Measurements from ENCODE around the gene PRR23E. TPM values are rescaled to one million over a fixed set of nuclear protein-coding genes. Genes with fewer than 3 reads are reported as not detected.

The PRR23E gene
- total and polyA plus RNA-seq, 4 donors: not detected

GRCh38 chr3:127208483-127209100 lies 15.7 kb downstream of the PRR23E start:
- Histone ChIP-seq H3K27me3 (ENCODE audit: control insufficient read depth in 1 of 2, insufficient read depth in 2 of 2, low read length in 1 of 2) (no peaks in the 10 kb centered on the region), H3K4me3 (ENCODE audit: low read length in 2 of 2) (no peak overlapping the region), H3K27ac (ENCODE audit: low read depth in 1 of 2, low read length in 2 of 2) (no peak overlapping the region), H3K9me3 (ENCODE audit: control insufficient read depth, low read length) (no peaks in the 10 kb centered on the region), H3K4me1 (ENCODE audit: control insufficient read depth in 1 of 2, insufficient read depth in 2 of 2, low read length in 2 of 2) (no peaks in the 10 kb centered on the region), H3K36me3 (ENCODE audit: control insufficient read depth in 1 of 2, insufficient read depth in 2 of 2, low read length in 1 of 2) (no peaks in the 10 kb centered on the region)
- 83% methylated on average over 14 of the region's 14 CpGs for WGBS, 2 donors
- intact Hi-C loops (cut with DNase I): no loop called here
- DNase-seq (no peak), ATAC-seq (ENCODE audit: low FRiP score) (no peak)

DNA sequence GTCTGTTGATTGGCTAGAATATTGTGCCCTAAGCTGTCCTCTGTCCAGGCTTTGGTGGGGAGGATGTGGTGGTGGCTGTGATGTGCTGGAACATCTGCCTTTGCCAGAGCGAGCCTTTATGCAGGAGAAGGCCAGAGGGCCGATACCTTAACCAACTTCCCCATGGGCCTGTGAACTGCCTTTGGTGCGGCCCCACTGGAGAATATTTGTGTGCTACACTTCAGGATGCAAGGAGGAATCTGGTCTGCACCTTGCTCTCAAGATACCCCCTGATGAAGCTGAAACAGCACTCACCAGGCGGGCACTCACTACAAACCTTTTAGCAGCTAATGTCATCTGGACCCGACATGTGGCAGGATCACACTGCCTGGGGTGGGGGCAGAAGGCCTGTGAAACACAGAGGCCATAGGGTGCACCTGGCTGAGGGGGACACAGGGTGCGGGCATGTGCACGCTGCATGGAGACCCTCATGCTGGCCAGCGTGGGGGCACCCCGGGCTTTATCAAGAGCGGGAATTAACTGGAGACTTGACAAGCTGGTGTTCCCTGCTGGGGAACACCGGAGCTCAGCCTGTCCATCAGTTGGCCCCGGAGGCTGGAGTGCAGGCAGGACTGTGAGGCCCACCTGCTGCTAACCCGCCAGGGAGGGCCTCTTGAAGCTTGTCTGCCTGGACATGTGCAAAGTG lies 16.4 kb downstream of the PRR23E start:
- Histone ChIP-seq H3K4me1 (ENCODE audit: control insufficient read depth in 1 of 2, insufficient read depth in 2 of 2, low read length in 2 of 2) (no peaks in the 10 kb centered on the region), H3K9me3 (ENCODE audit: control insufficient read depth, low read length) (no peaks in the 10 kb centered on the region), H3K36me3 (ENCODE audit: control insufficient read depth in 1 of 2, insufficient read depth in 2 of 2, low read length in 1 of 2) (no peaks in the 10 kb centered on the region), H3K4me3 (ENCODE audit: low read length in 2 of 2) (no peak overlapping the region), H3K27me3 (ENCODE audit: control insufficient read depth in 1 of 2, insufficient read depth in 2 of 2, low read length in 1 of 2) (no peaks in the 10 kb centered on the region), H3K27ac (ENCODE audit: low read depth in 1 of 2, low read length in 2 of 2) (no peak overlapping the region)
- DNase-seq (no peak), ATAC-seq (ENCODE audit: low FRiP score) (no peak)
- 82 to 85% methylated on average over 13 of the region's 13 CpGs for WGBS, 2 donors
- intact Hi-C loops (cut with DNase I): no loop called here

- no peak overlapping the region for H3K27ac ChIP-seq (ENCODE audit: low read depth in 1 of 2, low read length in 2 of 2)
- H3K4me1 ChIP-seq (ENCODE audit: control insufficient read depth in 1 of 2, insufficient read depth in 2 of 2, low read length in 2 of 2): no peaks in the 10 kb centered on the region
- 77 to 78% methylated on average over 14 of the region's 14 CpGs for WGBS, 2 donors
- intact Hi-C loops (cut with DNase I): no loop called here
- DNase-seq: no peak
- no peaks in the 10 kb centered on the region for H3K9me3 ChIP-seq (ENCODE audit: control insufficient read depth, low read length)
- H3K4me3 ChIP-seq (ENCODE audit: low read length in 2 of 2): no peak overlapping the region
- H3K36me3 ChIP-seq (ENCODE audit: control insufficient read depth in 1 of 2, insufficient read depth in 2 of 2, low read length in 1 of 2): no peaks in the 10 kb centered on the region
- no peaks in the 10 kb centered on the region for H3K27me3 ChIP-seq (ENCODE audit: control insufficient read depth in 1 of 2, insufficient read depth in 2 of 2, low read length in 1 of 2)
- ATAC-seq (ENCODE audit: low FRiP score): no peak
These were observed 17.1 kb downstream of the PRR23E start for GRCh38 chr3:127209840-127210653.

DNA sequence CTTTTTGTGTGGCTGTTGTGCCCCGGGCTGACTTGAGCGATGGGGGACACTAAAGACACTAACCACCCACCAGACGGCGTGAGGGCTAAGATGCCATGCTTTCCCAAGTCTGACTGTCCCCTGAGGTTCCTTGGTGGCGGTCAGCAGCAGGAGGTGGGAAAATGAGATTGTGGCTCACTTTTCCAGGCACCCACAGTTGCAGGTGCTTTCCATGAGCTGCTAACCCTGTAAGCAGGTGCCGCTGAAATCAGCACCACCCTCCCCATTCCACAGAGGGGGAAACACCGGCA lies 17.7 kb downstream of the PRR23E start:
- no peak for DNase-seq
- no peak overlapping the region for H3K27ac ChIP-seq (ENCODE audit: low read depth in 1 of 2, low read length in 2 of 2)
- ATAC-seq (ENCODE audit: low FRiP score): no peak
- no peak overlapping the region for H3K4me3 ChIP-seq (ENCODE audit: low read length in 2 of 2)
- H3K4me1 ChIP-seq (ENCODE audit: control insufficient read depth in 1 of 2, insufficient read depth in 2 of 2, low read length in 2 of 2): no peaks in the 10 kb centered on the region
- H3K9me3 ChIP-seq (ENCODE audit: control insufficient read depth, low read length): no peaks in the 10 kb centered on the region
- WGBS, 2 donors: 89 to 90% methylated on average over 7 of the region's 7 CpGs
- intact Hi-C loops (cut with DNase I): no loop called here
- H3K27me3 ChIP-seq (ENCODE audit: control insufficient read depth in 1 of 2, insufficient read depth in 2 of 2, low read length in 1 of 2): no peaks in the 10 kb centered on the region
- no peaks in the 10 kb centered on the region for H3K36me3 ChIP-seq (ENCODE audit: control insufficient read depth in 1 of 2, insufficient read depth in 2 of 2, low read length in 1 of 2)

- ATAC-seq (ENCODE audit: low FRiP score) (no peak), DNase-seq (no peak)
- Histone ChIP-seq H3K4me1 (ENCODE audit: control insufficient read depth in 1 of 2, insufficient read depth in 2 of 2, low read length in 2 of 2) (no peaks in the 10 kb centered on the region), H3K4me3 (ENCODE audit: low read length in 2 of 2) (no peak overlapping the region), H3K36me3 (ENCODE audit: control insufficient read depth in 1 of 2, insufficient read depth in 2 of 2, low read length in 1 of 2) (no peaks in the 10 kb centered on the region), H3K27ac (ENCODE audit: low read depth in 1 of 2, low read length in 2 of 2) (no peak overlapping the region), H3K9me3 (ENCODE audit: control insufficient read depth, low read length) (no peaks in the 10 kb centered on the region), H3K27me3 (ENCODE audit: control insufficient read depth in 1 of 2, insufficient read depth in 2 of 2, low read length in 1 of 2) (no peaks in the 10 kb centered on the region)
- intact Hi-C loops (cut with DNase I): no loop called here
- 88 to 89% methylated on average over 14 of the region's 14 CpGs for WGBS, 2 donors
These were observed 18.5 kb downstream of the PRR23E start for GRCh38 chr3:127211118-127212060.

DNA sequence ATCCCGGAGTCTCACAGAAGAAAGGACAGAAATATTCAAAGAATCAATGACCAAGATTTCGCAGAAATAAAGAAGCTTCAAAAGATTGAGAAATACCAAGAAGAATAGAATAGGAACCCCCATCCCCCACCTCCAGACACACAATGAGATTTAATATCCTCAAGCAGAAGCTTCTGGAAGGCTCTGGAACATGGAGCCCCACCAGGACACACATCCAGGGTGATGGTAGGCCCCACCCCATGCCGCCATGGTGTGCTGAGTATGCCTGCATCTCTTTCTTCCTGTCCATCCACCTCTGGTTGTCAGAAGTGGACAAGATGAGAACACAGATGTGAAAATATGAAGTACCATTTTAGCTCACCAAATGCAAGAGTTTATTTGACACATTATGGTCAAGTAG lies 19.3 kb downstream of the PRR23E start:
- Histone ChIP-seq H3K27ac (ENCODE audit: low read depth in 1 of 2, low read length in 2 of 2) (no peak overlapping the region), H3K4me1 (ENCODE audit: control insufficient read depth in 1 of 2, insufficient read depth in 2 of 2, low read length in 2 of 2) (no peaks in the 10 kb centered on the region), H3K4me3 (ENCODE audit: low read length in 2 of 2) (no peak overlapping the region), H3K36me3 (ENCODE audit: control insufficient read depth in 1 of 2, insufficient read depth in 2 of 2, low read length in 1 of 2) (no peaks in the 10 kb centered on the region), H3K27me3 (ENCODE audit: control insufficient read depth in 1 of 2, insufficient read depth in 2 of 2, low read length in 1 of 2) (no peaks in the 10 kb centered on the region), H3K9me3 (ENCODE audit: control insufficient read depth, low read length) (no peaks in the 10 kb centered on the region)
- intact Hi-C loops (cut with DNase I): no loop called here
- ATAC-seq (ENCODE audit: low FRiP score): no peak
- no peak for DNase-seq
- WGBS, 2 donors: 90 to 92% methylated on average over 3 of the region's 3 CpGs

- no peaks in the 10 kb centered on the region for H3K27me3 ChIP-seq (ENCODE audit: control insufficient read depth in 1 of 2, insufficient read depth in 2 of 2, low read length in 1 of 2)
- WGBS, 2 donors: 80 to 85% methylated on average over 5 of the region's 5 CpGs
These were observed 19.8 kb downstream of the PRR23E start for GRCh38 chr3:127212711-127213110.

DNA sequence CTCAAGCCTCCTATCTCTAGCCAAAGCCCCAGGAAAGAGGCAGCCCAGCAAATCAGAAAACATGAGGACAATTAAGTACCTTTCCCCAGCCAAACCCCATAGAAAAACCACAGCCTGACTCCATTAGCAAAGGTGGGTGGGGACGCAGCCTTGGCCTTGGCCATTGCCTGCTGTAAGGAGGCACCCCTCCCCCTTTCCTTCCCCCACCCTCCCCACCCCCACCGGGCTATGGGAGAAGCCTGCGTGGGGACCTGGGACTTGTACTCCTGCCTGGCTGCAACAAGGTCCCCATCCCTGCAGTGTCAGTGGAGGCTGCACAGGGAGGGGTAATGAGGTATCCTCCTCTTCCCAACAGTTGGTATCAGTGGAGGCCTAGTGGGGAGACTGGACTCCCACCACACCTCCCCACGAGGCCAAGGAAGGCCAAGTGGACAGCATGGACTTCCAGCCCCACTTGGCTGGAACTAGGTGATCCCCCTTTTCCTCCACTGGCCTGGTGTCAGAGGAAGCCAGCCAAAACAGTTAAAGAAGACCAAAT lies 20.5 kb downstream of the PRR23E start:
- Histone ChIP-seq H3K27ac (ENCODE audit: low read depth in 1 of 2, low read length in 2 of 2) (no peak overlapping the region), H3K4me1 (ENCODE audit: control insufficient read depth in 1 of 2, insufficient read depth in 2 of 2, low read length in 2 of 2) (no peaks in the 10 kb centered on the region), H3K4me3 (ENCODE audit: low read length in 2 of 2) (no peak overlapping the region), H3K27me3 (ENCODE audit: control insufficient read depth in 1 of 2, insufficient read depth in 2 of 2, low read length in 1 of 2) (no peaks in the 10 kb centered on the region), H3K36me3 (ENCODE audit: control insufficient read depth in 1 of 2, insufficient read depth in 2 of 2, low read length in 1 of 2) (no peaks in the 10 kb centered on the region), H3K9me3 (ENCODE audit: control insufficient read depth, low read length) (no peaks in the 10 kb centered on the region)
- ATAC-seq (ENCODE audit: low FRiP score) (no peak), DNase-seq (peak in 1 of 2 donors; percentile 30)
- intact Hi-C loops (cut with DNase I): no loop called here
- 76% methylated on average over 4 of the region's 4 CpGs for WGBS, 2 donors

More at GRCh38 chr3:127212711-127213110, 19.8 kb downstream of the PRR23E start:
- no peak overlapping the region for H3K4me3 ChIP-seq (ENCODE audit: low read length in 2 of 2)
- H3K9me3 ChIP-seq (ENCODE audit: control insufficient read depth, low read length): no peaks in the 10 kb centered on the region
- no peak overlapping the region for H3K27ac ChIP-seq (ENCODE audit: low read depth in 1 of 2, low read length in 2 of 2)
- H3K36me3 ChIP-seq (ENCODE audit: control insufficient read depth in 1 of 2, insufficient read depth in 2 of 2, low read length in 1 of 2): no peaks in the 10 kb centered on the region
- DNase-seq (no peak), ATAC-seq (ENCODE audit: low FRiP score) (no peak)
- intact Hi-C loops (cut with DNase I): no loop called here
- H3K4me1 ChIP-seq (ENCODE audit: control insufficient read depth in 1 of 2, insufficient read depth in 2 of 2, low read length in 2 of 2): no peaks in the 10 kb centered on the region

All from aorta (tissue), 5 donors.